Vagina (tissue), 2 donors: ENCODE data around the gene FKBP9. TPM values are rescaled to one million over a fixed set of nuclear protein-coding genes. Genes with fewer than 3 reads are reported as not detected.

Experiments used
- DNase-seq, 2 donors: peaks; one replicate each; pipeline ENCODE4 v3.0.0-alpha.2; 2017; ENCODE audit errors: extremely low spot score in 2 of 2
- H3K27ac ChIP-seq: fragments of 200-600 bp; sonication (generic); one replicate; pipeline ENCODE4 v1.5.1; 2019
- H3K27me3 ChIP-seq: fragments of 200-600 bp; sonication (generic); one replicate; pipeline ENCODE4 v1.5.1; 2019
- H3K36me3 ChIP-seq, 2 donors: fragments of 200-600 bp; sonication (generic); one replicate each; pipeline ENCODE4 v1.5.1; 2017 to 2019
- H3K4me1 ChIP-seq: fragments of 200-600 bp; sonication (generic); one replicate; pipeline ENCODE4 v1.5.1; 2019
- H3K4me3 ChIP-seq, 2 donors: fragments of 200-600 bp; sonication (generic); 1 replicate in 1 of 2; 2 replicates in 1 of 2; pipeline ENCODE4 v1.5.1; 2016 to 2019
- H3K9me3 ChIP-seq: fragments of 200-600 bp; sonication (generic); one replicate; pipeline ENCODE4 v1.5.1; 2019
- POLR2A ChIP-seq, 2 donors: fragments of 450-650 bp; IDR thresholded peaks; one replicate each; pipeline ENCODE4 v1.6.1; 2017; ENCODE audit warnings: antibody characterized with exemption in 2 of 2, mild to moderate bottlenecking in 2 of 2, moderate library complexity in 2 of 2
- POLR2AphosphoS5 ChIP-seq, 2 donors: sonication (generic); formaldehyde crosslinking; IDR thresholded peaks; one replicate each; pipeline ENCODE4 v1.9.0; 2017; ENCODE audit warnings: antibody characterized with exemption in 2 of 2, mild to moderate bottlenecking in 2 of 2, low read depth in 1 of 2; ENCODE audit not compliant: insufficient read depth in 1 of 2
- intact Hi-C: fragments of 100-400 bp; cut with DNase I; formaldehyde crosslinking; loops from one replicate; pipeline ENCODE4 v1.15.1; 2023
- total RNA-seq: library from RNA; depleted of rRNA; stranded (reverse); fragments of >200 nt; gene quantifications from one replicate; pipeline ENCODE4 v1.2.3, GENCODE V29; 2016
- TF ChIP-seq, protein P1 (sequence below), 3 experiments: fragments of 450-650 bp in 2 of 3; fragments of 200-600 bp in 1 of 3; sonication (generic) in 1 of 3; IDR thresholded peaks; one replicate each; pipeline ENCODE4 v1.5.1; 2017 to 2019; ENCODE audit warnings: antibody characterized with exemption in 3 of 3, mild to moderate bottlenecking in 2 of 3, moderate library complexity in 2 of 3

The FKBP9 gene
- total RNA-seq, 1 donor from 2014 or later: 113 TPM

DNA sequence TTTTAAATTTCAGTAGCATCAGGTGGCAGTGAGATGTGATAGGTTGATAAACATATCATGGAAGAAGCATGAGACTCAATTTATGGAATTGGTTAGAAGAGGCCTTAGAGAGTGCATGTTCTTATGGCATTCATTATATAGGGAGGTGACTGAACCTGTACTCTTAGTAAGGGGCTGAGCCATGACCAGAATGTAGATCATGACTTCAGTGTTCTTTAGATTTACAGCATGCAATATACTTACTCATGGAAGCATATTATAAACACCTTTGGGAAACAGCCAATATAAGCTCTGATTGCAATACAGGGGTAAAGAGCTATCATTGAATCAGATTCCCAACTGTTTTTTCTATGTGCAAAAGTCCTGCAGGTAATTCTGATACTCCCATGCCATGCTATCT is 55.1 kb downstream of the FKBP9 start:
- Histone ChIP-seq H3K4me1 (no peaks in the 10 kb centered on the region), H3K27me3 (no peaks in the 10 kb centered on the region), H3K9me3 (no peaks in the 10 kb centered on the region), H3K4me3 (no peak overlapping the region), H3K36me3 (peaks cover 0 to 35% of the 10 kb centered on the region in 2 donors), H3K27ac (no peak overlapping the region)
- DNase-seq: no peak
- TF ChIP-seq POLR2A (IDR thresholded peaks at IDR 0.05) (no peak), POLR2AphosphoS5 (IDR thresholded peaks at IDR 0.05; ENCODE audit: insufficient read depth in 1 of 2, low read depth in 1 of 2) (no peak)
- TF ChIP-seq, protein P1, sequence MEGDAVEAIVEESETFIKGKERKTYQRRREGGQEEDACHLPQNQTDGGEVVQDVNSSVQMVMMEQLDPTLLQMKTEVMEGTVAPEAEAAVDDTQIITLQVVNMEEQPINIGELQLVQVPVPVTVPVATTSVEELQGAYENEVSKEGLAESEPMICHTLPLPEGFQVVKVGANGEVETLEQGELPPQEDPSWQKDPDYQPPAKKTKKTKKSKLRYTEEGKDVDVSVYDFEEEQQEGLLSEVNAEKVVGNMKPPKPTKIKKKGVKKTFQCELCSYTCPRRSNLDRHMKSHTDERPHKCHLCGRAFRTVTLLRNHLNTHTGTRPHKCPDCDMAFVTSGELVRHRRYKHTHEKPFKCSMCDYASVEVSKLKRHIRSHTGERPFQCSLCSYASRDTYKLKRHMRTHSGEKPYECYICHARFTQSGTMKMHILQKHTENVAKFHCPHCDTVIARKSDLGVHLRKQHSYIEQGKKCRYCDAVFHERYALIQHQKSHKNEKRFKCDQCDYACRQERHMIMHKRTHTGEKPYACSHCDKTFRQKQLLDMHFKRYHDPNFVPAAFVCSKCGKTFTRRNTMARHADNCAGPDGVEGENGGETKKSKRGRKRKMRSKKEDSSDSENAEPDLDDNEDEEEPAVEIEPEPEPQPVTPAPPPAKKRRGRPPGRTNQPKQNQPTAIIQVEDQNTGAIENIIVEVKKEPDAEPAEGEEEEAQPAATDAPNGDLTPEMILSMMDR (IDR thresholded peaks at IDR 0.05): no peak
- intact Hi-C loops: no loop called here

DNA sequence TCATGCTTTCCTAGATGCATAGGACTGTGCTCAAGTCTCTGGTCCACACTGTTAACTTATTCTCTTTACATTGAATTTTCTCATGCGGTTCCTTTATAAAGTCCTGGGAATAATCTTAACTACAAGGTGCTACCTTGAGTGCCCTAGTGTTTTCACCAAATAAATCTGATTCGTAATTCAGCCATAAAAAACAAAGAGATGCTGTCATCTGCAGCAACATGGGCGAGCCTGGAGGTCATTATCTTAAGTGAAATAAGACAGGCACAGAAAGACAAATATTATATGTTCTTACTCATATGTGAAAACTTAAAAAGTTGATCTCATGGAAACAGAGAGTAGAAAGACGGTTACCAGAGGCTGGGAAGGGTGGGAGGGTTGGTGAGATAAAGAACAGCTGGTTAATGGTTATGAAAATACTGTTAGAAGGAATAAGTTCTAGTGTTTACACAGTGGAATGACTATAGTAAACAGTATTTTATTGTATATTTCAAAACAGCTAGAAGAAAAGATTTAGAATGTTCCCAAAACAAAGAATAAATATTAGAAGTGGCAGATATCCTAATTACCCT is 67.0 kb downstream of the FKBP9 start:
- H3K27me3 ChIP-seq: no peaks in the 10 kb centered on the region

DNA sequence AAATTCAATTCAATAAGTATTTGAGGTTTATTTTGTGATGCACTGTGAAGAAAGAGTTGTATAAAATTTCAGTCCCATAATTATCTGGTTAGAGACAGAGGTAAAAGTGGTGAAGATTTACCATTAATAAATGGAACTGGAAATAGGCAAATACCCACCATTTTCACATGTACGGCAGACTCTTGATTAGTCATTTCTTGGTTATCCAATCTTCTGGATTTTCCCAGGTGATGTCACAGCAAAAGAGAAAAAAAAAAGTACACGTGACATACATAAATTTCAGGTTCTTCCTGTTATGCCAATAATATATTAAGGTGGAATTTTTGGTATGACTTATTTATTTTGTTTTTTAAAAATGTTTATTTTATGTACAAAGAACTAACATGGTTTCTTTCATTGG is 78.5 kb downstream of the FKBP9 start:
- H3K9me3 ChIP-seq: no peaks in the 10 kb centered on the region
- intact Hi-C loops: no loop called here
- no peak for DNase-seq
- H3K27me3 ChIP-seq: no peaks in the 10 kb centered on the region
- H3K27ac ChIP-seq: peak overlapping the region; percentile 34
- peaks cover 22% of the 10 kb centered on the region for H3K4me1 ChIP-seq
- no peak for TF ChIP-seq POLR2A (IDR thresholded peaks at IDR 0.05)
- TF ChIP-seq, protein P1 (IDR thresholded peaks at IDR 0.05): no peak
- no peak for TF ChIP-seq POLR2AphosphoS5 (IDR thresholded peaks at IDR 0.05; ENCODE audit: insufficient read depth in 1 of 2, low read depth in 1 of 2)
- no peak overlapping the region for H3K4me3 ChIP-seq
- H3K36me3 ChIP-seq: no peaks in the 10 kb centered on the region

More for the DNA sequence above, 67.0 kb downstream of the FKBP9 start:
- Histone ChIP-seq H3K36me3 (peaks cover 0 to 37% of the 10 kb centered on the region in 2 donors), H3K4me1 (no peaks in the 10 kb centered on the region), H3K9me3 (no peaks in the 10 kb centered on the region), H3K27ac (no peak overlapping the region), H3K4me3 (no peak overlapping the region)
- DNase-seq: no peak
- TF ChIP-seq, protein P1 (IDR thresholded peaks at IDR 0.05): no peak
- TF ChIP-seq POLR2AphosphoS5 (IDR thresholded peaks at IDR 0.05; ENCODE audit: insufficient read depth in 1 of 2, low read depth in 1 of 2) (no peak), POLR2A (IDR thresholded peaks at IDR 0.05) (no peak)
- intact Hi-C loops: no loop called here

DNA sequence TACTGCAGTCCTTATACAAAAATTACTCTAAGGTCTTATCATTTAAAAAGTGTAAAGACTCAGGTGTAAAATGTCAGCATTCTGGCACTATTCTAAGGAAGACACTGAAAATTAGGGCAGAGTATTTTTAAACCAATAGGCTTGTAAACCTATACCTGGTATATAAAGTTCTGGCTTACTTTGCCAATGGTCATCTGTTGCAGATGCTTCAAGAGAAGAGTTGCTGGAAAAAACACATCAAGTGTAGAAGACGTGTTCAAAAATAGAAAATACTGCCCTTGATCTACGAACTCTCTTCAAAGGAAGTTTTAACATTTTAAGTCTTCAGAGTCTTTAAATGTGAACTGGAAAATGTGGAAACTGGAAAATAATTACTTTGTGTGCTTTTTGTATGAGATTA is 81.4 kb downstream of the FKBP9 start:
- H3K27ac ChIP-seq: peak overlapping the region; percentile 77
- H3K36me3 ChIP-seq: no peaks in the 10 kb centered on the region
- peak overlapping the region; percentile 1 to 34 for H3K4me3 ChIP-seq
- H3K4me1 ChIP-seq: peaks cover 34% of the 10 kb centered on the region
- no peak for DNase-seq
- H3K27me3 ChIP-seq: no peaks in the 10 kb centered on the region
- H3K9me3 ChIP-seq: no peaks in the 10 kb centered on the region
- intact Hi-C loops: no loop called here
- TF ChIP-seq POLR2A (IDR thresholded peaks at IDR 0.05) (no peak), POLR2AphosphoS5 (IDR thresholded peaks at IDR 0.05; ENCODE audit: insufficient read depth in 1 of 2, low read depth in 1 of 2) (no peak)
- TF ChIP-seq, protein P1 (IDR thresholded peaks at IDR 0.05): no peak

DNA sequence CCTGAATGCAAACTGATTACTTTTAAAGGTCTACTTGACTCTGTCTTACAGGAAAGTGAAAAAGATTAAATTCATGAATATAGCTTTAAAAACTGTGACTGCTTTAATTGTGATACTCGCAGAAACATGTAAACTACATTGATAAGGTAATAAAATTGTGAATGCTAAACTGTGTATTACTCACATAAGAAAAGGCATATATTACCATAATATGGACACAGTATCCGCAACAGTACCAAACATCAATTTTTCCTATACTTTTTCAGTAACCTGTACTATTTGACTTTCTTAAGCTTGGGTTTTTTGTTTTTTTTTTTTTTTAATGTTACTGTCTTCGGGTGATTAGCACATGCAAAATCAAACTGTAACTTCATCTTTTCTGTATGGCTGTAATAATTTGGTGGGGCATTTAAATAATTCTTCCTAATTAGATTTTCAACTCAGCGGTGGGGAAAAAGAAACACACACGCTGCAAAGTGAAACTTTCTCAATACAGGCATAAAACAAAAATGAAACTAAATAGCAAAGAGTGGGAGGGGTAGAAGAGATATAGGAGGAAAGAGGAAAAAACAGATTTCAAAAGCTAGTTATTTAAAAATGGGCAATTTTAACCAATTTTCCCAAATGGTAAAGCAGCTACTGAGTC is 82.1 kb downstream of the FKBP9 start:
- peaks cover 41% of the 10 kb centered on the region for H3K4me1 ChIP-seq
- H3K27me3 ChIP-seq: no peaks in the 10 kb centered on the region
- DNase-seq: no peak
- H3K4me3 ChIP-seq: peak overlapping the region; percentile 34 to 40
- no peaks in the 10 kb centered on the region for H3K9me3 ChIP-seq
- H3K27ac ChIP-seq: peak overlapping the region; percentile 77
- intact Hi-C loops: no loop called here
- TF ChIP-seq, protein P1 (IDR thresholded peaks at IDR 0.05): no peak
- peak in 1 of 2 donors; percentile 40 for TF ChIP-seq POLR2AphosphoS5 (IDR thresholded peaks at IDR 0.05; ENCODE audit: insufficient read depth in 1 of 2, low read depth in 1 of 2)
- H3K36me3 ChIP-seq: no peaks in the 10 kb centered on the region
